HTERT RPE-1 (cell line): ENCODE data around the gene GREB1L.
"Not testable (repeated sequence)": the region's sequence is repeated elsewhere in the genome, so short reads cannot be mapped to it uniquely, and the experiment has no call there.

Source experiments
- in situ Hi-C: fragments of 300-500 bp; cut with MboI; formaldehyde crosslinking; loops from 4 replicates; pipeline ENCODE4 v1.14.3; 2020; ENCODE audit warnings: low sequenced_read_pairs

GREB1L gene

DNA sequence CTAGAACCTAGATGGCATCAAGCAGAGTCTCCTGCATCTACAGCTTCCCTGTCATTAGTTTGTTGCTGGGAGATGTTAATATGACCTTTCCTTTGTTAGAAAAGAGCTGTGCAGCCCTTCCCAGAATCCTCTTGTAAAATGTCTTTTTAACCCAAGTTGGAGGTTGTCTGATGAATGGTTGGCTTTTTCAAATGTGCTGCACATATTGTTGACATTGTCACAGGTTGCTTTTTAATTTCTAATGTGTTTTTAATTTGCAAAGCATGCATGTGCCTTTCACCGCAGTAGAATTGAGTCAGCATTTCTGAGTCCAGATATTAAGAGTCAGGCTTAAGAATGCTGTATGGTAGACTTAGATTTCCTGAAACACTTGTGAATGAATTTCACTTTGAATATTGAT lies 120.8 kb downstream of the GREB1L start:
- in situ Hi-C loops = no loop called here

- in situ Hi-C loops = no loop called here
Measured at GRCh38 chr18:21363348-21363747, 121.3 kb downstream of the GREB1L start.

DNA sequence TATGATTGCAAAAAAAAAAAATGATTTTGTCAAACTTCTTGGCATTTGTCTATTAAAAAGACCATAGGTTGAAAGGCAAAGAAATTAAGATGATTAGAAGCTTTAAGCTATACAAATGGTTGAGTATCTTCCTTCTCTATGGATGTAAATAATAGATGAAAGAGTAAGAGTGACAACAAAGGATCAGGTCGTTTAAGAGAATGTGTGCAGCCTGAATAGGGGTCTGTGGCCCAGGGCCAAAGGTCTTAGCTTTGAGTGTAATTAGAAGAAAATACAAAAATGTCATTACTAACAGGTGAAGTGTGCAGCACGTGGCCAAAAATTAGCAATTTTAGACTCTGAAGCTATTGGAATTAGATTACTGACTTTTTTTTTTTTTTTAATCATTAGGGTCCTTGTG lies 122.4 kb downstream of the GREB1L start:
- in situ Hi-C loops = no loop called here

- in situ Hi-C loops = no loop called here
Measured at GRCh38 chr18:21366896-21367295, 124.9 kb downstream of the GREB1L start.

- in situ Hi-C loops = no loop called here
Measured at GRCh38 chr18:21369146-21369545, 127.1 kb downstream of the GREB1L start.

DNA sequence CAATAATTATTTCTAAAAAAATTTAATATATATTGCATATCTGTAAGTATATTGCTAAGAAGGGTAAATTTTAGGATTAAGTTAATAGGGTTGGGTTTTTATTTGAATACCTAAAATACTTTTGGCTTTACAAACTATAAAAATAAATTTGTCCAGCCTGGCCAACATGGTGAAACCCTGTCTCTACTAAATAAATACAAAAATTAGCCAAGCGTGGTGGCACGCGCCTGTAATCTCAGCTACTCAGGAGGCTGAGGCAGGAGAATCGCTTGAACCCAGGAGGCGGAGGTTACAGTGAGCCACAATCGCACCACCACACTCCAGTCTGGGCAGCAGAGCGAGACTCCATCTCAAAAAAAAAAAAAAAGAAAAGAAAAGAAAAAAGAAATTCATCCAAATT lies 127.6 kb downstream of the GREB1L start:
- in situ Hi-C loops = not testable (repeated sequence)

DNA sequence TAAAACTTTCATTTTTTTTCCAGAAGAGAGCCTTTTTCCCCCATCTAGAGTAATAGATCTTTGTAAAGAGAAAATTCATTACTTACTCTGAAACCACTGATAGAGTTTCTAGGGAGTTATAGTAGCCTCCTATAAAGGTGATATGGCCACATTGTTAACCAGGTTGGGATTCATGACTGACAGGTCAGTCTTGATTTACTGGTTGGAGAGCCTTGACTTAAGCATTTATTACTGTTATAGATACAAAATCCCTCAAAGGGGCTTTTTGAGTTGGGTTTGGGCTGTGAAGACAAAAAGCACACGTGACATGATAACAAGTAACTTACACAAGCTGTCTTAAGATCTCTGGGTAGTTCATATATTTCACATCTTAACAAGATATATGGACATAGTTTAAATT lies 141.0 kb downstream of the GREB1L start:
- in situ Hi-C loops = no loop called here

DNA sequence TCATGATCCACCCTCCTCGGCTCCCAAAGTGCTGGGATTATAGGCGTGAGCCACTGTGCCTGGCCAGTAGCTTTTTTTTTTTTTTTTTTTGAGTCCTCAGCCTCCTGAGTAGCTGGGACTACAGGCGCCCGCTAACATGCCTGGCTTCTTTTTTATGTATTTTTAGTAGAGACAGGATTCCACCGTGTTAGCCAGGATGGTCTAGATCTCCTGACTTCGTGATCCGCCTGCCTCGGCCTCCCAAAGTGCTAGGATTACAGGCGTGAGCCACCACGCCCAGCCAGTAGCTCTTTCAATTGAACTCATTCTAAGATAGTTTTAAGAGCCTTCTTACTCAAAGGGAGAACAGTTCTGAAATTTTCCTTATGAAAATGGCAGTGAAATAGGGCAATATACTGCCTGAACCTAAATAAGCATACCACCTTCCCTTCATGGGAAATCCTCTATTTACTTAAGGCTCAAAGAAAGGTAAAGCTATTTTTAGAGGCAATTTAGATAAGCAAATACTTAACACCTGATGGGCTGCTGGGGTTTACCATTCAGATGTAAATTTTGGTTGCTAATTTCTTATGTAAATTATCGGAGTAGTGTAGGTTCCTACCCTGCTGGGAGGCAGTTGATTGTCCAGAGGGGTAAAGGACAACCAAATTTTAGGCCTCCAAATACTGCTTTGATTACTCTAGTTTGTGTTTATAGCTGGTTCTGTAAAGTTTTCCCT lies 144.7 kb downstream of the GREB1L start:
- in situ Hi-C loops = no loop called here

DNA sequence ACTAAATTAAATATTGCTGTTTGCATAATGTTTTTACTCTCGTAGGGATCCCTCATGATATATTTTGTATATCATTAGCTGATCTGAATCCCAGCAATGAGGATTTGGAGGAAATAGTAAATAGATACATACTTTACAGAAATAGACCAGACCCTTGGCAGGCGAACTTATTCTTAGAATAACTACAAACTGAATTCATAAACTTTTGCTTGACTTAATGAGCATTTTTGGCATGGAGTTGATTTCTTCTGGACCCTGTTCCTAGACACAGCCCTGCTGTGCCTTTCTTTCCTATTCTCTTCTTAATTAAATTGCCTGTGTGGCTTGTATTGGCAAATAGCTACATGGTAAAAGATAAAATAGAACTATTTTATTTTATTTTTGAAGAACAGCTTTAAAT lies 145.9 kb downstream of the GREB1L start:
- in situ Hi-C loops = no loop called here

DNA sequence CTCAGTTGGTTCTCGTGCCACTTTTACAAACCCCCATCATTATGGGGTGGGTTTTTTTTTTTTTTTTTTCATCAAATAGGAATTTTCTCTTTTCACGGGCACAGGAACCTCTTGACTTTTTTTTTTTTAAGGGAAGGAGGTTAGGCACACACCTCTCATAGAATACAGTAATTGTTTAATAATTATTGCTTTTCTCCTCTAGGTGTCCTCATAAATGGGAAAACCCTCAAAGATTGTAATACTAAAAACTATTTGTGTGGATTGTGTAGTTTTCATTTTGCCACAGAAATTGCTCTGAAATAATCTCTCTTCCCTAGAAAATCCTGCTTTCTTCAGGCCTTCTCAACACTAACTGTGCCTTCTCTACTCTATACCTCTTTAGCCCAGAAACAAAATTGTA lies 147.3 kb downstream of the GREB1L start:
- in situ Hi-C loops = no loop called here

- in situ Hi-C loops = no loop called here
Measured at GRCh38 chr18:21389903-21390302, 147.9 kb downstream of the GREB1L start.

- in situ Hi-C loops = no loop called here
Measured at GRCh38 chr18:21391074-21391673, 149.1 kb downstream of the GREB1L start.

DNA sequence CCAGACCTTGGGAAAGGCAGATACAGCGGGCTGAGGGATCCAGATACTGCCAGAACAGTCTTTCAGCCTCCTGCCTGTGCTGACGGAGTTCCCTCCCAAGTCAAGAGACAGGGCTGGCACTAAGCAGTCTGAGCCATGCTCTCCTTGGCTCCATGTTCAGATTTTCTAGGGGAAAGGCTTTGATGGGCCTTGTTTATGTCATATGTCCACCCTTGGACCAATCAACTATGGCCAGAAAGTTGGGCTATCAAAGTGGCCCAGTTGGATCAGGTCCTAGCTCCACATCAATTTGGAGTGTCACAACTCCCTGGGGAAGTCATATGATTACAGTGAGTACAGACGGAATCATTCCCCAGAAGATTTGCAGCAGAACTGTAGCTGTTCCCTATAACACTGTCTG lies 152.0 kb downstream of the GREB1L start:
- in situ Hi-C loops = no loop called here

GRCh38 chr18:21398121-21398520 lies 156.1 kb downstream of the GREB1L start:
- in situ Hi-C loops = no loop called here

- in situ Hi-C loops = no loop called here
Measured at GRCh38 chr18:21402272-21402671, 160.2 kb downstream of the GREB1L start.

GRCh38 chr18:21404426-21404825 lies 162.4 kb downstream of the GREB1L start:
- in situ Hi-C loops = no loop called here

GRCh38 chr18:21406116-21406515 lies 164.1 kb downstream of the GREB1L start:
- in situ Hi-C loops = no loop called here

- in situ Hi-C loops = no loop called here
Measured at GRCh38 chr18:21408681-21409080, 166.6 kb downstream of the GREB1L start.

DNA sequence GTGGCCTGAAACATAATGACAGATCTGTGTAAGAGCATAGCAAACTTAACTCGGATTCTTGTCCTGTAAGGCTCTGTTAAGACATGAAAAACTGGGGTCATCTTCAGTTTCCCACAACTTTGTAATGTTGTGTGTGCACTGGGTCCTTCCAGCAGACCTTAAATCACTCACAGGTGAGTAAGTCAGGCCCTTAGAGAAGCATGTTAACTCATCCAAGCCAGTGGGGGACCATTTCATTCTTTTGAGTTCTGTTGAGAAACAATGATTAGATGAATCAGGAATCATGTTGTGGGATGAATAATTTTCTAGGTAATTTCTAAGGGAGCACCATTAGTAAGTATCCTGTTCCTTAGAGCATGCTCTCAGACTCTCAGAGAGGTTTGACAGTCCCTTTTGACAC lies 191.4 kb downstream of the GREB1L start:
- in situ Hi-C loops = no loop called here

DNA sequence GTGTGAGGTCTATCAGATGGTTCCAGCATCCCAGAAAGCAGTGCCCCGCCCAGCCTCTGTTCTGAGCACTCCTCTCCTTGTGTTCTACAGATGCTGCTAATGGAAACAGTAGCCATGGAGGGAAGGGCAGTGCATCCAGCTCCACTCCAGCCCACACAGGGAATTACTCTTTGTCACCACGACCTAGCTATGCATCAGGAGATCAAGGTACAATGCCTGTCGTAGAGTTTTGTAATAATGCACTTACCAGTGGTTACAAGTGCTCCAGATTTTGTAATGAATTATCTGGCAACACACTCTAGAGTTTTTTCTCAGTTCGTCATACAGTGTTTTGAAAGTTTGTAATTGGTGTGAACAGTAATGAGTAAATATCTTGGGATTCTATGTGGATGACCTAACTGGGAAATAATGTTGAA lies 197.4 kb downstream of the GREB1L start:
- in situ Hi-C loops = no loop called here

DNA sequence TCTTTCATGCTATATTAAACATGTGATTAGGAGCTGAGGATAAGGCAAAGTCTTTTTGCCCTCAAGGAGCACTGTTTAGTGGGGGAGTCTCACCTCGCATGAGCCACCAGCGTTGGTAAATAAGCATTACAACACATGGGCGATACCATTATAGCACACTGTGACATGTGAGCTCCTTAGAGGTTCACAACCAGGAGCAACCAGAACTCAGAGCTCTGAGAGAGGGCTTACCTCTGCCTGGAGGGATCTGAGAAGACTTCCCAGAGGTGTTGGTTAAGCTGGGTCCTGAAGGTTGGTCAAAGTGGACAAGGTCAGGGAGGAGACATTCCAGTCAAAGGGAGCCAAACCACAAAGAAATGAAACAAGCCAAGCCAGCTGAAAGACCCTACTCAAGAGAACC lies 199.6 kb downstream of the GREB1L start:
- in situ Hi-C loops = no loop called here

DNA sequence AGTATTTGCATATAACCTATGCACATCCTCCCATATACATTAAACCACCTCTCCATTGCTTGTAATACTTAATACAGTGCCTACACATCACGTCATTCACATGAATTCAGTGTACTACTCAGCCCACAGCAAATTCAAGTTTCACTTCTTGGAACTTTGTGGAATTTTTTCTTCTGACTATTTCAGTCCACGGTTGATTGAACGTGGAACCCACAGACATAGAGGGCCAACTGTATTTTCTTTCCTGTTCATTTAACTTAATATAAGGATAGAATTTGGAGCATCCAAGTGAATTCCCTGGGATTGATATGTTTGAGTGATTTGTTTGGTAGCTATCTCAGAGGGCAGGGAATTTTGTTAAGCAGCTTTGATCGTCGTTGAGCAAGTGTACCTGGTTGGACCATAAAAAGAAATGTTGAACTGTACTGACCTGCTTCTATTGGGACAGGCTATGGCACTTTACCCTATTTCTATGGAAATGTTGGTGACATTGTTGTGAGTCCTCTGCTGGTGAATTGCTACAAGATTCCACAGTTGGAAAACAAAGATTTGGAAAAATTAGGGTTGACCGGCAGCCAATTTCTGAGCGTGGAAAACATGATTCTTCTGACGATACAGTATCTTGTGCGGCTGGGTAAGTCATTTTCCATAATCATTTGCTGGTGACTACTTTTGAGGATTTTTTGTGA lies 201.9 kb downstream of the GREB1L start:
- in situ Hi-C loops = no loop called here
